IPS DF 4.7 (cell line): ENCODE results near the gene CARD11.

Experiments used
- DNase-seq: peaks from one replicate; pipeline ENCODE4 v3.0.0-alpha.2; 2013; ENCODE audit warnings: low spot score; ENCODE audit errors: extremely low read depth

CARD11 gene

GRCh38 chr7:2876031-2876731 is 167.5 kb downstream of the CARD11 start:
- no peak for DNase-seq

GRCh38 chr7:2873686-2874551 is 169.7 kb downstream of the CARD11 start:
- DNase-seq, result peak; percentile 86

- no peak for DNase-seq
Measured at GRCh38 chr7:2873146-2873545, 170.5 kb downstream of the CARD11 start.

- DNase-seq, result no peak
Measured at GRCh38 chr7:2872296-2872874, 171.3 kb downstream of the CARD11 start.

GRCh38 chr7:2870471-2870931 is 173.2 kb downstream of the CARD11 start:
- no peak for DNase-seq

GRCh38 chr7:2869981-2870380 is 173.7 kb downstream of the CARD11 start:
- DNase-seq, result no peak

- DNase-seq, result no peak
Measured at GRCh38 chr7:2866601-2867000, 177.1 kb downstream of the CARD11 start.

GRCh38 chr7:2864999-2865670 is 178.5 kb downstream of the CARD11 start:
- DNase-seq, result no peak

- DNase-seq, result no peak
Measured at GRCh38 chr7:2864204-2864985, 179.3 kb downstream of the CARD11 start.

GRCh38 chr7:2863461-2864066 is 180.1 kb downstream of the CARD11 start:
- DNase-seq, result no peak

- no peak for DNase-seq
Measured at GRCh38 chr7:2862831-2863361, 180.8 kb downstream of the CARD11 start.

GRCh38 chr7:2861509-2861908 is 182.2 kb downstream of the CARD11 start:
- DNase-seq, result no peak

- no peak for DNase-seq
Measured at GRCh38 chr7:2860627-2861133, 183.0 kb downstream of the CARD11 start.

GRCh38 chr7:2859952-2860351 is 183.7 kb downstream of the CARD11 start:
- DNase-seq, result no peak

GRCh38 chr7:2858621-2859020 is 185.0 kb downstream of the CARD11 start:
- DNase-seq, result no peak

GRCh38 chr7:2856388-2857169 is 187.1 kb downstream of the CARD11 start:
- DNase-seq, result no peak
